HG03342 (cell line): ENCODE measurements around the gene SULF2.

ENCODE experiments used
- ATAC-seq: cut with Tn5 transposase; IDR thresholded peaks from one replicate; pipeline ENCODE4 v1.9.1; 2021; ENCODE audit warnings: mild to moderate bottlenecking, moderate library complexity; ENCODE audit not compliant: unreplicated experiment

Gene SULF2

GRCh38 chr20:47719211-47719610 lies 66.1 kb downstream of the SULF2 start:
- ATAC-seq, result no peak

GRCh38 chr20:47718398-47718797 lies 66.9 kb downstream of the SULF2 start:
- ATAC-seq, result no peak

GRCh38 chr20:47717421-47717820 lies 67.9 kb downstream of the SULF2 start:
- ATAC-seq, result no peak

- no peak for ATAC-seq
These were observed 71.3 kb downstream of the SULF2 start for GRCh38 chr20:47713878-47714450.

GRCh38 chr20:47713163-47713562 lies 72.1 kb downstream of the SULF2 start:
- ATAC-seq, result no peak

- ATAC-seq, result no peak
These were observed 74.1 kb downstream of the SULF2 start for GRCh38 chr20:47711046-47711752.

- no peak for ATAC-seq
These were observed 74.6 kb downstream of the SULF2 start for GRCh38 chr20:47710665-47711045.

GRCh38 chr20:47708953-47709833 lies 76.1 kb downstream of the SULF2 start:
- ATAC-seq, result no peak

GRCh38 chr20:47708140-47708807 lies 77.0 kb downstream of the SULF2 start:
- no peak for ATAC-seq

- ATAC-seq, result no peak
These were observed 78.9 kb downstream of the SULF2 start for GRCh38 chr20:47706345-47706744.

- no peak for ATAC-seq
These were observed 79.8 kb downstream of the SULF2 start for GRCh38 chr20:47705497-47705856.

GRCh38 chr20:47704746-47705496 lies 80.4 kb downstream of the SULF2 start:
- no peak for ATAC-seq

- ATAC-seq, result no peak
These were observed 81.5 kb downstream of the SULF2 start for GRCh38 chr20:47703748-47704147.

- ATAC-seq, result no peak
These were observed 83.7 kb downstream of the SULF2 start for GRCh38 chr20:47701612-47702011.

GRCh38 chr20:47700327-47700726 lies 85.0 kb downstream of the SULF2 start:
- no peak for ATAC-seq

- ATAC-seq, result no peak
These were observed 85.5 kb downstream of the SULF2 start for GRCh38 chr20:47699818-47700217.

GRCh38 chr20:47698142-47698541 lies 87.1 kb downstream of the SULF2 start:
- ATAC-seq, result no peak

- no peak for ATAC-seq
These were observed 88.4 kb downstream of the SULF2 start for GRCh38 chr20:47696856-47697255.

GRCh38 chr20:47694021-47694818 lies 91.1 kb downstream of the SULF2 start:
- ATAC-seq, result no peak

- ATAC-seq, result no peak
These were observed 93.7 kb downstream of the SULF2 start for GRCh38 chr20:47691625-47692024.
